GM12892 (cell line): ENCODE results near the gene TCP1.
"Not testable (repeated sequence)": the region's sequence is repeated elsewhere in the genome, so short reads cannot be mapped to it uniquely, and the experiment has no call there.

Experiments used
- POLR2A ChIP-seq: IDR thresholded peaks from 2 replicates; pipeline ENCODE4 v1.6.1; 2011; ENCODE audit warnings: low read depth, low read length, control low read depth
- POLR2AphosphoS5 ChIP-seq: IDR thresholded peaks from 2 replicates; pipeline ENCODE4 v1.6.1; 2011; ENCODE audit warnings: low read depth, low read length, control low read depth

DNA sequence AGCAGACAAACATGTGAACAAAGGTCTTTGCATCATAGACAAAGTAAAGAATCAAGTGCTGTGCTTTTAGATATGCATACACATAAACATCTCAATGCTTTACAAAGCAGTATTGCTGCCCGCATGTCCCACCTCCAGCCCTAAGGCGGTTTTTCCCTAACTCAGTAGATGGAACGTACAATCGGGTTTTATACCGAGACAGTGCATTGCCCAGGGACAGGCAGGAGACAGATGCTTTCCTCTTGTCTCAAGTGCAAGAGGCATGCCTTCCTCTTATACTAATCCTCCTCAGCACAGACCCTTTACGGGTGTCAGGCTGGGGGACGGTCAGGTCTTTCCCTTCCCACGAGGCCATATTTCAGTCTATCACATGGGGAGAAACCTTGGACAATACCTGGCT, 5.6 kb upstream of the TCP1 start:
- not testable (repeated sequence) for TF ChIP-seq POLR2AphosphoS5, POLR2A
